Chondrocyte (in vitro differentiated cells): ENCODE measurements around the gene XDH. TPM values are rescaled to one million over a fixed set of nuclear protein-coding genes. Genes with fewer than 3 reads are reported as not detected.

Experiments used
- DNase-seq: peaks from one replicate; pipeline ENCODE4 v3.0.0; 2021; ENCODE audit warnings: mixed read lengths, low spot score
- H3K27ac Mint-ChIP-seq: one replicate; pipeline ENCODE4 v1.8.0; 2021; ENCODE audit warnings: mild to moderate bottlenecking, moderate library complexity, mixed read lengths; ENCODE audit not compliant: unreplicated experiment
- H3K27me3 Mint-ChIP-seq: 2 replicates; pipeline ENCODE4 v1.8.0; 2021; ENCODE audit warnings: low read depth, mixed read lengths
- H3K36me3 Mint-ChIP-seq: 2 replicates; pipeline ENCODE4 v1.8.0; 2021; ENCODE audit warnings: low read depth, mixed read lengths
- H3K4me1 Mint-ChIP-seq: 2 replicates; pipeline ENCODE4 v1.8.0; 2021; ENCODE audit warnings: low read depth, mild to moderate bottlenecking, mixed read lengths
- H3K4me3 Mint-ChIP-seq: one replicate; pipeline ENCODE4 v1.8.0; 2021; ENCODE audit warnings: mild to moderate bottlenecking, moderate library complexity, mixed read lengths; ENCODE audit not compliant: unreplicated experiment
- H3K9me3 Mint-ChIP-seq: 2 replicates; pipeline ENCODE4 v1.8.0; 2021; ENCODE audit warnings: low read depth, mixed read lengths
- total RNA-seq: library from RNA; stranded (reverse); gene quantifications from 3 replicates; pipeline ENCODE4 v1.2.1, GENCODE V29; 2021
- TF ChIP-seq, protein P1 (sequence below): fragments of 200-600 bp; sonication (generic); IDR thresholded peaks from 2 replicates; pipeline ENCODE4 v1.5.0; 2021; ENCODE audit warnings: antibody characterized with exemption, mild to moderate bottlenecking, moderate library complexity

Gene XDH
- total RNA-seq, 1 donor from 2014 or later, result 0.12 TPM

DNA sequence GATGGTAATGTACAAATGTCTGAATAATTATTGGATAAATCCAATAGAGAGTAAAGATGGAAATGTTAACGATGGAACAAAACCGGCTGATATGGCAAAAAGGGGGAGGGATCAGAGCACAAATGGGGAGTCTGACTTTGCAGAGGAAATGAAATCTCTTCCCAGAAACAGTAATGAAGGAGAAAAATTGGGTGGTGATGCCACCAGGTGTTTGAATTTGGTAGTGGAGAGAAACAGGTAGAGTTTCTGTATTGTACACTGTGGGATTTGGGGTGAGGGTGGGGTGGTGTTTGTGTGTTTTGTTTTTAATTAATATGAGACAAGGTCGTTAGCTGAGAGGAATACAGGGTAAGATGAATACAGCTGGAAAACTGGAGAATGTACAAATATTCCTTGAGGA, 20.4 kb upstream of the XDH start:
- Mint-ChIP-seq H3K9me3 (no peaks in the 10 kb centered on the region), H3K4me3 (no peak overlapping the region), H3K27me3 (no peaks in the 10 kb centered on the region), H3K4me1 (no peaks in the 10 kb centered on the region), H3K27ac (no peak overlapping the region), H3K36me3 (no peaks in the 10 kb centered on the region)
- TF ChIP-seq, protein P1, sequence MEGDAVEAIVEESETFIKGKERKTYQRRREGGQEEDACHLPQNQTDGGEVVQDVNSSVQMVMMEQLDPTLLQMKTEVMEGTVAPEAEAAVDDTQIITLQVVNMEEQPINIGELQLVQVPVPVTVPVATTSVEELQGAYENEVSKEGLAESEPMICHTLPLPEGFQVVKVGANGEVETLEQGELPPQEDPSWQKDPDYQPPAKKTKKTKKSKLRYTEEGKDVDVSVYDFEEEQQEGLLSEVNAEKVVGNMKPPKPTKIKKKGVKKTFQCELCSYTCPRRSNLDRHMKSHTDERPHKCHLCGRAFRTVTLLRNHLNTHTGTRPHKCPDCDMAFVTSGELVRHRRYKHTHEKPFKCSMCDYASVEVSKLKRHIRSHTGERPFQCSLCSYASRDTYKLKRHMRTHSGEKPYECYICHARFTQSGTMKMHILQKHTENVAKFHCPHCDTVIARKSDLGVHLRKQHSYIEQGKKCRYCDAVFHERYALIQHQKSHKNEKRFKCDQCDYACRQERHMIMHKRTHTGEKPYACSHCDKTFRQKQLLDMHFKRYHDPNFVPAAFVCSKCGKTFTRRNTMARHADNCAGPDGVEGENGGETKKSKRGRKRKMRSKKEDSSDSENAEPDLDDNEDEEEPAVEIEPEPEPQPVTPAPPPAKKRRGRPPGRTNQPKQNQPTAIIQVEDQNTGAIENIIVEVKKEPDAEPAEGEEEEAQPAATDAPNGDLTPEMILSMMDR, result peak; percentile 39
- DNase-seq, result no peak

DNA sequence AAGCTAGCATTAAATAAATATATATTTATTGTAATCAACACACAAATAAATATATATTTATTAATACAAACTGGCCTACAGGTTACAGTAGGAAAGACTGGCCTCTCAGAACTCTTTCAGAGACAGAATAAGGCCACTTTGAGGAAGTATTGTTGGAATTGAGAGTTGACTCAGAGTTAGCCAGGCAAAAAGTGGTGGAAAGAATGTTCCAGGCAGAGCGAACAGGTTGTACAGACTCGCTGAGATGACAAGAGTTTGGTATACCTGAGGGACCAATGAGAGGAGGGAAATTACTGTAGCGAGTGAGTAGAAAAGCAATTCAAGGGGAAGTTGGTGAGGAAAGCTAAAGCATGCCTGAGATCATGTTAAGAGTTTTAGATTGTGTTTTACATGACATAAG, 19.0 kb upstream of the XDH start:
- H3K36me3 Mint-ChIP-seq, result no peaks in the 10 kb centered on the region
- no peaks in the 10 kb centered on the region for H3K4me1 Mint-ChIP-seq
- H3K27me3 Mint-ChIP-seq, result no peaks in the 10 kb centered on the region
- no peaks in the 10 kb centered on the region for H3K9me3 Mint-ChIP-seq
- DNase-seq, result no peak
- no peak overlapping the region for H3K27ac Mint-ChIP-seq
- TF ChIP-seq, protein P1, result no peak
- no peak overlapping the region for H3K4me3 Mint-ChIP-seq

DNA sequence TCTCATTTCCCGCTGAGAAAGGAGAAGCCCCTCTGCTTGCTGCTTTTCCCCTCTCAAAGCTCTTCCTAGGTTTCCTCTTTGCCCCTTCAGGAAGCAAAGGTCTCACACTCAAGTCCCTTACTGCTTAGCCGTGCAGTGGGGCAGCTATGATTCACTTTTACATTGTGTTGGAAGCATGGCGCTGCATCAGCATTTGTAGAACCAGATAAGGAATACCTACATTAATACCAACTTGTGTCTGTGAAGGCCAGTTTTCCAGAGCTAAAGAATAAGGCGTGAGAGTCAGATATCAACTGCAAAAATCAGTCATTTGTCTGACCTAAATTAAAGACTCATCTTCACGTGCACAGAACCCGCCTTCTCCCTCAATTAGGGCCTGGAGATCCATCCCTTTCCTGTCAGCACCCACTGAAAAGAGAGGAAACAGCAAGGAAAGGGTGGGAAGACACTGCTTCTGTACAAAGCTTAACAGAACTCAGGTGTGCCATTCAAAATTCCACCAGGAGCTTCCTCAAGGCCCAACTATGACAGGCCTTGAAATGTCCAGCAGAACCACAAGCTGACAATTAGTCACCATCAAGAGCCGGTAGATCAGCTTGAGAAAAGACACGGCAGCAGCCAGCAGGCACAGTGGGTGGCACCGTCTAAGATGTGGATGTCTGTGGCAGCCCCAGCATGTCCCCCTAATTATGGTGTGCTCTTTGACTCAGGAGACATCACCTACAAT, 16.1 kb upstream of the XDH start:
- TF ChIP-seq, protein P1, result no peak
- H3K4me3 Mint-ChIP-seq, result no peak overlapping the region
- H3K27ac Mint-ChIP-seq, result no peak overlapping the region
- no peaks in the 10 kb centered on the region for H3K27me3 Mint-ChIP-seq
- no peaks in the 10 kb centered on the region for H3K36me3 Mint-ChIP-seq
- H3K4me1 Mint-ChIP-seq, result no peaks in the 10 kb centered on the region
- no peak for DNase-seq
- H3K9me3 Mint-ChIP-seq, result no peaks in the 10 kb centered on the region

DNA sequence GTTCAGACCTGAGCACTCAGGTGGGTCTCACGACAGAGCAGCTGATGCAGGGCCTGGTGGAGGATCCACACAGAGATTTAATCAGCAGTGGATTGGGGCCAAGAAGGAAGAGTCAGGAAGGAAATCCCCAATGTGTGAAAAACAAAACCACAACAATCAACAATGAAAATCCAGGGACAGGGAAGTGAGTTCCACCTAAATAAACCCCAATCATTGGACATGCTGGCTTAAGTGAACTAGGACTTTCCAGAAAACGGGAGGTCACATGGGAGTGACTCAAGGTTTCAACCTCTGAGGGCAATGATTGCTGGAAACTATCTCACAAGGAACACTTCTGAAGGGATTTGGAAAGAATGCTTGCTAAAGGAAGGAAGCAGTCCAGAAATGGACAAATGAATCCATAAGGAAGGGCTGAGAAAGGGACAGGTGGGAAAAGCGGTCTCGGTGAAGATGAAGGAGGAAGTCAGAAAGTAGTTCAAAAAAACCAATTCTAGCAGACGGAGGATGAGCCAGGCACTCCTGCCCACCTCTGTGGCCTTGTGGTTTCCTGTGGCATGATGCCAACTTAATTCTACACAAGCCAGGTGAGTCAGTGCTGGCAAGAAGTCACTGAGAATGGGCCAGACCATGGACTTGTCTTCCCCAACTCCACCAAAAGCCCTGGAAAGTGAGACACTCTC, 15.4 kb upstream of the XDH start:
- TF ChIP-seq, protein P1, result no peak

DNA sequence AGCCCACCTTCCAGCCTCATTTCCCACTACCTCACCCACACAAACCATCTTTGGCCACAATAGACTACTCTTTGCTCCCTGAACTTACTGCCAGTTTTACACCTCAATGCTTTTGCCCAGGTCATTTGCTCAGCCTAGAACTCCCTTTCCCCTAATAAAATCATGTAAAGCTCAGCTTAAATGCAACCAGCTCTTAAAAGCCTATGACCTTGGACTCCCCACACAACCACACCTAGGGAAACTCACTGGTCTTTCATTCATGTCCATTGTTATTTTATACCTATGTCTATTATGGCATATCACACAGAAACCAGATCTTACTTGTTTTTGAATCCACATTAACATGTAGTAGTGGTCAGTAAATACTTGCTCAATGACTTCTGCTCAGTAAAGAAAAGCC, 14.5 kb upstream of the XDH start:
- DNase-seq, result no peak
- Mint-ChIP-seq H3K27me3 (no peaks in the 10 kb centered on the region), H3K4me3 (no peak overlapping the region), H3K27ac (no peak overlapping the region), H3K36me3 (no peaks in the 10 kb centered on the region), H3K4me1 (no peaks in the 10 kb centered on the region), H3K9me3 (peaks cover 5% of the 10 kb centered on the region)
- TF ChIP-seq, protein P1, result no peak

More for the DNA sequence above, 15.4 kb upstream of the XDH start:
- Mint-ChIP-seq H3K4me1 (no peaks in the 10 kb centered on the region), H3K36me3 (no peaks in the 10 kb centered on the region), H3K27me3 (no peaks in the 10 kb centered on the region), H3K27ac (no peak overlapping the region), H3K4me3 (no peak overlapping the region), H3K9me3 (no peaks in the 10 kb centered on the region)
- no peak for DNase-seq
